ENCODE results near the gene DPP7.

- no peak for TF ChIP-seq MXI1 (IDR thresholded peaks at IDR 0.05; ENCODE audit: borderline replicate concordance, low read depth, low read length)
- TF ChIP-seq SMC3 (IDR thresholded peaks at IDR 0.05; ENCODE audit: low read depth, low read length), result no peak
- no peak for TF ChIP-seq CTCF (conservative IDR thresholded peaks at IDR 0.05; ENCODE audit: low read depth, low read length)
- TF ChIP-seq POLR2A (IDR thresholded peaks at IDR 0.05; ENCODE audit: low read depth, low read length), result no peak
- no peak for TF ChIP-seq CEBPB (IDR thresholded peaks at IDR 0.05; ENCODE audit: low read depth, low read length)
- no peak for TF ChIP-seq NFE2L2 (IDR thresholded peaks at IDR 0.05; ENCODE audit: low read depth, low read length)
- no peak for TF ChIP-seq MAZ (IDR thresholded peaks at IDR 0.05; ENCODE audit: borderline replicate concordance, low read depth, low read length)
- no peak for TF ChIP-seq BHLHE40 (IDR thresholded peaks at IDR 0.05; ENCODE audit: low read depth, low read length)
- no peak for TF ChIP-seq MAFK (IDR thresholded peaks at IDR 0.05; ENCODE audit: low read depth, low read length)
These were observed 43.6 kb downstream of the DPP7 start for GRCh38 chr9:137070906-137071275.

Measured in IMR-90 (cell line).